ENCODE results near the gene SCN11A.

The SCN11A gene

DNA sequence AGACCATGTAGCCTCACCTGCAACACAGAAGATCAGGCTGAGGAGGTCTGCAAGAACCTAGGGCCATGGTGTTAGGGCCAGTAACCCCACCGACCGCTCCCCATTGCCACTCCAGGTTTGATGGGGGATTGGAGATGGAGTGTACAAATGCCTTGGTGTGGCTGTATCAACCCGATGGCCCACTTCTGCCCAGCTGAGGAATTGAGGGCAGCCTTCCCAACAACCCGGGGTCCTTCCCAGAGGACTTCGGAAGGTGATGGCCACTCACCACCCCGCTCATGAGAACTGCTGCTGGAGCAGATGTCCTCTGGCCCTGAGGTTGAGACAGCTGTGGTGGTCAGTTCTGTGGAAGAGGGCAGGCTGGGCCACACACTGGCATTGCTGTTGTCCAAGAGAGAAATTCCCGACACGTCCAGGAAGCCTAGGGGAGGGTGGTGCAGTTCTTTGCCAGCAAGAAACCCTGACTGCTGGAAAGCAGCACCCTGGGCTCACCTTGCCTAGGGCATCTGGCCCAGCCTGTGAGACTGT, 46.8 kb upstream of the SCN11A start:
- POLR2A ChIA-PET = no interaction called here
- no peak for TF ChIP-seq FOXM1 (IDR thresholded peaks at IDR 0.05; ENCODE audit: borderline replicate concordance)
- no peak for TF ChIP-seq FOXK2 (IDR thresholded peaks at IDR 0.05)
- no peak for TF ChIP-seq NFRKB (IDR thresholded peaks at IDR 0.05)
- TF ChIP-seq BHLHE40 (IDR thresholded peaks at IDR 0.05; ENCODE audit: borderline replicate concordance) = no peak
- no peak for TF ChIP-seq TARDBP (IDR thresholded peaks at IDR 0.05)
- TF ChIP-seq, protein P1, sequence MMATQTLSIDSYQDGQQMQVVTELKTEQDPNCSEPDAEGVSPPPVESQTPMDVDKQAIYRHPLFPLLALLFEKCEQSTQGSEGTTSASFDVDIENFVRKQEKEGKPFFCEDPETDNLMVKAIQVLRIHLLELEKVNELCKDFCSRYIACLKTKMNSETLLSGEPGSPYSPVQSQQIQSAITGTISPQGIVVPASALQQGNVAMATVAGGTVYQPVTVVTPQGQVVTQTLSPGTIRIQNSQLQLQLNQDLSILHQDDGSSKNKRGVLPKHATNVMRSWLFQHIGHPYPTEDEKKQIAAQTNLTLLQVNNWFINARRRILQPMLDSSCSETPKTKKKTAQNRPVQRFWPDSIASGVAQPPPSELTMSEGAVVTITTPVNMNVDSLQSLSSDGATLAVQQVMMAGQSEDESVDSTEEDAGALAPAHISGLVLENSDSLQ (IDR thresholded peaks at IDR 0.05) = no peak
- no peak for TF ChIP-seq L3MBTL2 (conservative IDR thresholded peaks at IDR 0.05)
- no peak for TF ChIP-seq SUZ12 (IDR thresholded peaks at IDR 0.05)
- no peak for TF ChIP-seq FOXA1 (IDR thresholded peaks at IDR 0.05)
- TF ChIP-seq CTBP1 (IDR thresholded peaks at IDR 0.05; ENCODE audit: borderline replicate concordance) = no peak
- TF ChIP-seq LEF1 (IDR thresholded peaks at IDR 0.05; ENCODE audit: borderline replicate concordance) = no peak
- no peak for TF ChIP-seq ZNF384 (IDR thresholded peaks at IDR 0.05)
- no peak for TF ChIP-seq ELF4 (IDR thresholded peaks at IDR 0.05)
- TF ChIP-seq ARNT (IDR thresholded peaks at IDR 0.05) = no peak
- TF ChIP-seq SP1 (IDR thresholded peaks at IDR 0.05) = no peak
- TF ChIP-seq HDGF (IDR thresholded peaks at IDR 0.05; ENCODE audit: borderline replicate concordance) = no peak
- CTCF ChIA-PET = no interaction called here
- DNase-seq (ENCODE audit: extremely low spot score) = no peak

DNA sequence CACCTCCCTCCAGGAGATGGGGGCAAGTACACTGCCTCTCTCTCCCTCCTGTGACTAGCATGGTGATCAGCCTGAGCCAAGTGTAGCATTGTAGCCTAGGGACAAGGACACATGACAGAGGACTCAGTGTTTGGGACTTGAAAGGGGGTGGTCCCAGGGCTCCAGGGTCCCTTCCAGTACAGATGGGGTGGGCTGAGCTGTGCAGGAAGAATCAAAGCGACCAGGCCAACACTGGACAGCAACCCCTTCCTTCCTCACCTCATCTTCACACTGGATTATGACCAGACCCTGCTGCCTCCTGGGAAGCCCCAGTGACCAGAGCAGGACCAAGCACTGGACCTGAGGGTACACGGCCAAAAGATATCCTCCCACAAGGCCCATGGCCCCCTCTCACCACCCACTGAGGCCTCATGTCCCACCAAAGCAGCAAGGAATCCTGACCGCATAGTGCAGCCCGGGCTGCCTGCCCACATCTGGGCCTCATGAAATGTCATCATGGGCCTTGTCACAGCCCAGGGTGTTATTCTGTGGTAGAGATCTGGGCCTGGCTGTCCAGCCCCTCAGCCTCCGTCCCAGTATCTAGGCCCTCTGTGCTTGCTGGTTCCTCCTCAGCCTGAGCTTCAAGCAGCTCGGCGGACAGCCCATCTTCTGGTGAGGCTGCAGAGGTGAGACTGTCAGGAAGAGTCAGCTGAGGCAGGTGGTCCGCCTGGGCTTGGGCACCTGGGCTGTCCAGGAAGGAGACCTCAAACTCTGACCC, 46.1 kb upstream of the SCN11A start:
- TF ChIP-seq ARNT (IDR thresholded peaks at IDR 0.05) (no peak), CTBP1 (IDR thresholded peaks at IDR 0.05; ENCODE audit: borderline replicate concordance) (no peak), HDGF (IDR thresholded peaks at IDR 0.05; ENCODE audit: borderline replicate concordance) (no peak), FOXA1 (IDR thresholded peaks at IDR 0.05) (no peak), BHLHE40 (IDR thresholded peaks at IDR 0.05; ENCODE audit: borderline replicate concordance) (no peak), FOXM1 (IDR thresholded peaks at IDR 0.05; ENCODE audit: borderline replicate concordance) (no peak)

DNA sequence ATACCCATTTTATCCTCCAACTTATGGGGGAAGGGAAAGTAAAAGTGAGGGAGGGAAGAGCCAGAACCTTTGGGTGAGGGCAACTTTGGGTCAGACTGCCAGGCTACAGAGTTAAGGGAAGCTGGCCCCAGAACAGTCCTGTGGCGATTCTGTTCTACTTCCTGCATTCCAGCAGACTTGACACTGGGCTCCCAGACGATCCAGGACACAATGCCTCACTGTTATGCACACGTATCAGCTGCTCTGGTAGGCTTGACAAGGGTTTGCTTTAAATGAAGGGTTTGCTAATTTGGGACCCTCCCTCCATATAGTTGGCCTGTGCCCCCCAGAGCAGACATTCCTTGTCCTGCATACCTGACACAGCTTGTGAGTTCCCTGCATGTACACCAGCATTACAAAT, 45.0 kb upstream of the SCN11A start:
- TF ChIP-seq ZNF384 (IDR thresholded peaks at IDR 0.05) (no peak), ARNT (IDR thresholded peaks at IDR 0.05) (no peak), SUZ12 (IDR thresholded peaks at IDR 0.05) (no peak), BHLHE40 (IDR thresholded peaks at IDR 0.05; ENCODE audit: borderline replicate concordance) (no peak), HDGF (IDR thresholded peaks at IDR 0.05; ENCODE audit: borderline replicate concordance) (no peak), FOXK2 (IDR thresholded peaks at IDR 0.05) (no peak), CTBP1 (IDR thresholded peaks at IDR 0.05; ENCODE audit: borderline replicate concordance) (no peak), LEF1 (IDR thresholded peaks at IDR 0.05; ENCODE audit: borderline replicate concordance) (no peak), TARDBP (IDR thresholded peaks at IDR 0.05) (no peak), FOXM1 (IDR thresholded peaks at IDR 0.05; ENCODE audit: borderline replicate concordance) (no peak), FOXA1 (IDR thresholded peaks at IDR 0.05) (no peak), SP1 (IDR thresholded peaks at IDR 0.05) (no peak), ELF4 (IDR thresholded peaks at IDR 0.05) (no peak), NFRKB (IDR thresholded peaks at IDR 0.05) (no peak), L3MBTL2 (conservative IDR thresholded peaks at IDR 0.05) (no peak)
- TF ChIP-seq, protein P1 (IDR thresholded peaks at IDR 0.05) = no peak
- ChIA-PET CTCF (interaction anchor here (0.5 to 0.8 kb wide), 3 partner anchors 69 to 195 kb away, joined by 3 to 5 read pairs (median 3); no protein-coding TSS in a partner anchor), POLR2A (no interaction called here)
- no peak for DNase-seq (ENCODE audit: extremely low spot score)

More for the DNA sequence above, 46.1 kb upstream of the SCN11A start:
- no peak for DNase-seq (ENCODE audit: extremely low spot score)
- ChIA-PET POLR2A (no interaction called here), CTCF (no interaction called here)

DNA sequence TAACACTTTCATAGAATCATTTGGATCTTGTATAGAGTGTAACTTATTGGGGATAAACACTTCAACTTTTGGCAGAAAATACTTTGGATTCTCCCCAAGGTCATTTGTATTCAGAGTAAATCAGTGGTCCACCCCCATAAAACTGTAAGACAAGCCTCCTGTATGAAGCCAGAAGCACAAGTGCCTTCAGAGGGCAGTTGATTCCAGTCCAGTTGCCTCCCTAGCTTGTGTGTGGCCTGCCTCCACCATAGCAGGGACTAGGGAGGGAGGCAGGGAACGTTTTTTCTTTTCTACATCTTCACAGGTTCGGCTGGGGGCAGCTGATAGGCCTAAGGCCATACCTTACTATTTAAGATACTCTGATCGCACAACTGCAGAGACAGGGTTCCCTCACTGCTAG, 44.0 kb upstream of the SCN11A start:
- ChIA-PET POLR2A (no interaction called here), CTCF (interaction anchor here (0.6 kb wide), 1 partner anchor 757 kb away, joined by 3 read pairs; no protein-coding TSS in a partner anchor)
- TF ChIP-seq, protein P1 (IDR thresholded peaks at IDR 0.05) = no peak
- no peak for TF ChIP-seq FOXM1 (IDR thresholded peaks at IDR 0.05; ENCODE audit: borderline replicate concordance)
- TF ChIP-seq LEF1 (IDR thresholded peaks at IDR 0.05; ENCODE audit: borderline replicate concordance) = no peak
- TF ChIP-seq ZNF384 (IDR thresholded peaks at IDR 0.05) = no peak
- TF ChIP-seq NFRKB (IDR thresholded peaks at IDR 0.05) = no peak
- TF ChIP-seq SUZ12 (IDR thresholded peaks at IDR 0.05) = no peak
- no peak for TF ChIP-seq ARNT (IDR thresholded peaks at IDR 0.05)
- no peak for TF ChIP-seq ELF4 (IDR thresholded peaks at IDR 0.05)
- no peak for TF ChIP-seq FOXA1 (IDR thresholded peaks at IDR 0.05)
- no peak for TF ChIP-seq TARDBP (IDR thresholded peaks at IDR 0.05)
- TF ChIP-seq HDGF (IDR thresholded peaks at IDR 0.05; ENCODE audit: borderline replicate concordance) = no peak
- TF ChIP-seq SP1 (IDR thresholded peaks at IDR 0.05) = no peak
- no peak for TF ChIP-seq L3MBTL2 (conservative IDR thresholded peaks at IDR 0.05)
- TF ChIP-seq FOXK2 (IDR thresholded peaks at IDR 0.05) = no peak
- no peak for TF ChIP-seq CTBP1 (IDR thresholded peaks at IDR 0.05; ENCODE audit: borderline replicate concordance)
- no peak for TF ChIP-seq BHLHE40 (IDR thresholded peaks at IDR 0.05; ENCODE audit: borderline replicate concordance)
- no peak for DNase-seq (ENCODE audit: extremely low spot score)

DNA sequence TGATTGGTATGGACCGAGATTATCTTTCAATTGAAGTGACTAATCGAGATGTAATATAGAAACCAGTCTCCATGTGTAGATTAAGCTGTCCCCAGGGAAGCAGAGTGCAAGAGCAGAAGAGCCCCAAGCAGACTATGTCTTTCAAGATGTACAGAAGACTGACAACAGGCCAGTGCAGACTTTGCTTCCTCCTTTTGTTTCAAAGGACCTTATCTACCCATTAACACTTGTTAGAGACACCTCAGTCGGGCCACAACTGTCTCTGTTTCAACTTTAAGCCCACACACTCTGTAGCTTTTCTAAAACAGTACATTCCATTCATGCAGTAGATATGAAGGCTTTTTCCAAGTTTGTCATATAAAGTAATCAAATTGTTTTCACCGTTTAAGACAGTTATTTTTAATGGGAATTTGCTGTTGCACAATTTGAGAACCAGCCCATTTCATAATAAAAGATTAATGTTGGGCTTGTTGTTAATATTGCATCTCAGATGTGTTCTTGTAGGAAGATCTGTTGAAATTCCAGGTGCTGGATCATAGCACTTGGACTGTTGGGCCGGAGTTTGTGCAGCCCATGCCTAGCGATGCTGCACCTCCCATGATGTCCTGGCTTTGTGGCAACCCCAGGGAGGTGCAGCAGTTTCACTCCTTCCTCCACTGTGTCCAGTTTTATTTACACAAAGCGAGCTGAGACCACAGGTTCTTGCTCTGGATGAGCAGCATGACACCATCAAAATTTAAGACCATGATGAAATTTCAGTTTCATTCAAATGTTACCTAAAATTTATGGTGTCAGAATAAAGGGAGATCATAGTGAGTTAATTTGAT, 43.3 kb upstream of the SCN11A start:
- POLR2A ChIA-PET = no interaction called here
- DNase-seq (ENCODE audit: extremely low spot score) = no peak
- CTCF ChIA-PET = no interaction called here
- TF ChIP-seq L3MBTL2 (conservative IDR thresholded peaks at IDR 0.05) = no peak

Data from HEK293T (cell line).